Measurements from ENCODE around the gene PPP2R3B. TPM values are rescaled to one million over a fixed set of nuclear protein-coding genes. Genes with fewer than 3 reads are reported as not detected.

The PPP2R3B gene
- total RNA-seq, 1 experiment from 2014 or later = 19.1 TPM

- Histone ChIP-seq H3K9ac (ENCODE audit: low read length) (no peak overlapping the region), H3K4me3 (replicated peaks in 1 of 2; ENCODE audit: low read depth in 1 of 2, low read length in 2 of 2) (no peak overlapping the region), H3K36me3 (ENCODE audit: control insufficient read depth in 1 of 2, insufficient read depth in 2 of 2, low read length in 2 of 2) (no peaks in the 10 kb centered on the region), H3K79me2 (ENCODE audit: insufficient read depth, low read length) (no peaks in the 10 kb centered on the region), H3K27ac (ENCODE audit: low read depth, low read length) (no peak overlapping the region), H3K9me2 (ENCODE audit: insufficient read depth) (no peaks in the 10 kb centered on the region), H2AFZ (ENCODE audit: low read depth, low read length, poor library complexity, severe bottlenecking) (no peak overlapping the region), H3K27me3 (ENCODE audit: insufficient read depth, low read length) (no peaks in the 10 kb centered on the region), H3K9me3 (ENCODE audit: control insufficient read depth in 1 of 2, insufficient read depth in 1 of 2, low read depth in 1 of 2, low read length in 2 of 2) (no peaks in the 10 kb centered on the region), H3K4me2 (ENCODE audit: low read length) (no peak overlapping the region), H3K4me1 (ENCODE audit: control insufficient read depth in 1 of 2, insufficient read depth in 2 of 2, low read length in 2 of 2) (peaks cover 0 to 5% of the 10 kb centered on the region in 2 experiments; a peak in 1 of 4 replicates), H4K20me1 (ENCODE audit: insufficient read depth) (no peaks in the 10 kb centered on the region)
- ATAC-seq = no peak
- ChIA-PET POLR2A (no interaction called here), CTCF (no interaction called here), RAD21 (ENCODE audit: low non-redundant PET in 1 of 2, low total read pairs in 2 of 2, uncharacterized antibody in 2 of 2, unreplicated experiment in 2 of 2) (no interaction called here)
- DNase-seq (ENCODE audit: low read depth, low spot score) = no peak
- BruUV-seq (replicated peaks) = no TSS peak
- no peak for TF ChIP-seq EZH2 (IDR thresholded peaks at IDR 0.05)
- no peak for TF ChIP-seq POLR2AphosphoS5 (IDR thresholded peaks at IDR 0.05; ENCODE audit: low read depth, low read length)
- TF ChIP-seq CTCF (IDR thresholded peaks at IDR 0.05 in 2 of 3, conservative IDR thresholded peaks at IDR 0.05 in 1 of 3; ENCODE audit: borderline replicate concordance in 1 of 3, insufficient read depth in 1 of 3, low read depth in 2 of 3, low read length in 2 of 3) = no peak
- TF ChIP-seq REST (IDR thresholded peaks at IDR 0.05; ENCODE audit: low read depth) = no peak
- no peak for TF ChIP-seq RAD21 (IDR thresholded peaks at IDR 0.05; ENCODE audit: low read depth)
- no peak for TF ChIP-seq SIN3A (IDR thresholded peaks at IDR 0.05; ENCODE audit: low read depth)
- TF ChIP-seq TCF7L2 (IDR thresholded peaks at IDR 0.05; ENCODE audit: borderline replicate concordance, extremely low read depth, insufficient read depth, insufficient read length) = no peak
- no peak for TF ChIP-seq EZH2phosphoT487 (IDR thresholded peaks at IDR 0.05; ENCODE audit: borderline replicate concordance)
- no peak for TF ChIP-seq CBX3 (IDR thresholded peaks at IDR 0.05; ENCODE audit: low read depth)
- TF ChIP-seq CEBPB (IDR thresholded peaks at IDR 0.05; ENCODE audit: low read depth) = no peak
- no peak for TF ChIP-seq SRF (IDR thresholded peaks at IDR 0.05; ENCODE audit: low read depth)
- TF ChIP-seq MAX (IDR thresholded peaks at IDR 0.05) = no peak
- intact Hi-C loops (cut with micrococcal nuclease) = no loop called here
These were observed 5.2 kb upstream of the PPP2R3B start for GRCh38 chrX:391717-392574.

Data from HCT116 (cell line).